ENCODE measurements around the gene PPP1R17.

GRCh38 chr7:31710171-31710570, 23.2 kb downstream of the PPP1R17 start:
- TF ChIP-seq RELA (CRISPR knock-in tag; IDR thresholded peaks at IDR 0.05; ENCODE audit: borderline replicate concordance), result no peak
- no peak for TF ChIP-seq ZNF138 (CRISPR knock-in tag; conservative IDR thresholded peaks at IDR 0.05)
- no peak for TF ChIP-seq TEAD4 (CRISPR knock-in tag; IDR thresholded peaks at IDR 0.05)
- no peak for TF ChIP-seq CTCF (IDR thresholded peaks at IDR 0.05)

All from WTC11 (cell line).